H9 (cell line): ENCODE data around the gene MUSTN1. TPM values are rescaled to one million over a fixed set of nuclear protein-coding genes. Genes with fewer than 3 reads are reported as not detected.

Experiments
- DNase-seq: peaks from one replicate; pipeline ENCODE4 v3.0.0-alpha.2; 2017
- H2AFZ ChIP-seq: one replicate; pipeline ENCODE4 v1.6.1; 2013; ENCODE audit warnings: mild to moderate bottlenecking, low read length, control low read depth, moderate library complexity
- H2AK5ac ChIP-seq: 2 replicates; pipeline ENCODE4 v1.6.1; 2013; ENCODE audit warnings: low read length, control low read depth, mixed read lengths; ENCODE audit not compliant: insufficient read length
- H2BK120ac ChIP-seq: one replicate; pipeline ENCODE4 v1.6.1; 2013; ENCODE audit warnings: low read depth, mild to moderate bottlenecking, low read length, control low read depth, inconsistent platforms; ENCODE audit not compliant: poor library complexity, severe bottlenecking
- H2BK12ac ChIP-seq: 2 replicates; pipeline ENCODE4 v1.6.1; 2013; ENCODE audit warnings: low read length, control low read depth, mixed read lengths, low read depth; ENCODE audit not compliant: insufficient read length
- H2BK15ac ChIP-seq: 2 replicates; pipeline ENCODE4 v1.6.1; 2013; ENCODE audit warnings: low read depth, low read length, control low read depth
- H2BK20ac ChIP-seq: one replicate; pipeline ENCODE4 v1.6.1; 2013; ENCODE audit warnings: low read depth, mild to moderate bottlenecking, low read length, control low read depth, inconsistent platforms; ENCODE audit not compliant: poor library complexity, severe bottlenecking
- H2BK5ac ChIP-seq: 2 replicates; pipeline ENCODE4 v1.6.1; 2013; ENCODE audit warnings: low read length, control low read depth, mixed read lengths; ENCODE audit not compliant: insufficient read length
- H3K14ac ChIP-seq: 2 replicates; pipeline ENCODE4 v1.6.1; 2013; ENCODE audit warnings: low read length, control low read depth; ENCODE audit not compliant: insufficient read depth
- H3K18ac ChIP-seq: 2 replicates; pipeline ENCODE4 v1.6.1; 2013; ENCODE audit warnings: low read depth, mild to moderate bottlenecking, mixed read lengths, low read length, control low read depth; ENCODE audit not compliant: insufficient read length
- H3K23ac ChIP-seq: 2 replicates; pipeline ENCODE4 v1.6.1; 2013; ENCODE audit warnings: low read length, control low read depth, mixed read lengths, low read depth; ENCODE audit not compliant: insufficient read length
- H3K23me2 ChIP-seq: 2 replicates; pipeline ENCODE4 v1.6.1; 2013; ENCODE audit warnings: low read depth, mild to moderate bottlenecking, mixed read lengths, low read length, control low read depth; ENCODE audit not compliant: insufficient read length, poor library complexity, severe bottlenecking
- H3K27ac ChIP-seq: 2 replicates; pipeline ENCODE4 v1.5.1; 2013; ENCODE audit warnings: low read length, control low read depth, mixed read lengths, low read depth; ENCODE audit not compliant: insufficient read length
- H3K27me3 ChIP-seq: 2 replicates; pipeline ENCODE4 v1.6.1; 2013; ENCODE audit warnings: low read length, control low read depth, inconsistent platforms; ENCODE audit not compliant: insufficient read depth
- H3K4ac ChIP-seq: 2 replicates; pipeline ENCODE4 v1.6.1; 2013; ENCODE audit warnings: low read depth, mild to moderate bottlenecking, control low read depth, inconsistent platforms, low read length, moderate library complexity
- H3K4me1 ChIP-seq: 2 replicates; pipeline ENCODE4 v1.6.1; 2013; ENCODE audit warnings: low read length, control low read depth, inconsistent platforms; ENCODE audit not compliant: insufficient read depth
- H3K4me2 ChIP-seq: 2 replicates; pipeline ENCODE4 v1.6.1; 2013; ENCODE audit warnings: low read length, control low read depth, mixed read lengths; ENCODE audit not compliant: insufficient read length, insufficient read depth
- H3K56ac ChIP-seq: 2 replicates; pipeline ENCODE4 v1.6.1; 2013; ENCODE audit warnings: low read depth, mild to moderate bottlenecking, mixed read lengths, low read length, control low read depth; ENCODE audit not compliant: insufficient read length
- H3K79me1 ChIP-seq: 2 replicates; pipeline ENCODE4 v1.6.1; 2013; ENCODE audit warnings: low read depth, mild to moderate bottlenecking, moderate library complexity, low read length, control low read depth, inconsistent platforms; ENCODE audit not compliant: insufficient read depth, poor library complexity, severe bottlenecking
- H3K79me2 ChIP-seq: 2 replicates; pipeline ENCODE4 v1.6.1; 2013; ENCODE audit warnings: low read length, control low read depth, inconsistent platforms; ENCODE audit not compliant: insufficient read depth
- H3K9ac ChIP-seq: 2 replicates; pipeline ENCODE4 v1.6.1; 2013; ENCODE audit warnings: low read length, control low read depth, mixed read lengths; ENCODE audit not compliant: insufficient read length; ENCODE audit errors: extremely low read depth
- H3K9me3 ChIP-seq: one replicate; pipeline ENCODE4 v1.6.1; 2013; ENCODE audit warnings: low read depth, low read length, inconsistent platforms; ENCODE audit not compliant: control insufficient read depth
- H3T11ph ChIP-seq: one replicate; pipeline ENCODE4 v1.6.1; 2013; ENCODE audit warnings: mild to moderate bottlenecking, low read length, control low read depth, inconsistent platforms
- H4K20me1 ChIP-seq: one replicate; pipeline ENCODE4 v1.6.1; 2013; ENCODE audit not compliant: control insufficient read depth, insufficient read length, insufficient read depth
- H4K5ac ChIP-seq: 2 replicates; pipeline ENCODE4 v1.6.1; 2013; ENCODE audit warnings: low read depth, mild to moderate bottlenecking, mixed read lengths, low read length, control low read depth; ENCODE audit not compliant: insufficient read length
- H4K8ac ChIP-seq: replicated peaks from 2 replicates; pipeline ENCODE4 v1.6.1; 2013; ENCODE audit warnings: low read length, control low read depth, mixed read lengths, low read depth; ENCODE audit not compliant: insufficient read length
- H4K91ac ChIP-seq: 2 replicates; pipeline ENCODE4 v1.6.1; 2013; ENCODE audit warnings: low read depth, mild to moderate bottlenecking, moderate library complexity, mixed read lengths, low read length, control low read depth; ENCODE audit not compliant: insufficient read length
- H3K27ac Mint-ChIP-seq, 3 experiments: 2 replicates in 2 of 3; 3 replicates in 1 of 3; pipeline ENCODE4 v1.8.0; 2020 to 2021; ENCODE audit warnings: mixed read lengths in 3 of 3, mild to moderate bottlenecking in 1 of 3, moderate library complexity in 1 of 3
- H3K27me3 Mint-ChIP-seq: 2 replicates; pipeline ENCODE4 v1.8.0; 2021; ENCODE audit warnings: low read depth, mild to moderate bottlenecking, moderate library complexity, mixed read lengths
- H3K36me3 Mint-ChIP-seq, 3 experiments: 2 replicates in 2 of 3; 3 replicates in 1 of 3; pipeline ENCODE4 v1.8.0; 2020 to 2021; ENCODE audit warnings: low read depth in 3 of 3, mixed read lengths in 3 of 3; ENCODE audit not compliant: insufficient read depth in 1 of 3
- H3K4me1 Mint-ChIP-seq, 2 experiments: 2 replicates each; pipeline ENCODE4 v1.8.0; 2020; ENCODE audit warnings: mixed read lengths in 2 of 2
- H3K4me3 Mint-ChIP-seq, 2 experiments: 2 replicates in 1 of 2; 3 replicates in 1 of 2; pipeline ENCODE4 v1.8.0; 2020 to 2021; ENCODE audit warnings: mild to moderate bottlenecking in 2 of 2, mixed read lengths in 2 of 2, moderate library complexity in 1 of 2
- H3K9me3 Mint-ChIP-seq, 2 experiments: 2 replicates in 1 of 2; 3 replicates in 1 of 2; pipeline ENCODE4 v1.8.0; 2020; ENCODE audit warnings: mild to moderate bottlenecking in 2 of 2, mixed read lengths in 2 of 2, moderate library complexity in 1 of 2
- CTCF ChIP-seq: fragments of 200-600 bp; sonication (generic); conservative IDR thresholded peaks from 3 replicates; pipeline ENCODE4 v1.8.0; 2021; ENCODE audit warnings: antibody characterized with exemption, mild to moderate bottlenecking
- WGBS: extraction: QIAGEN DNeasy Blood & Tissue Kit; methylation state at CpG from one replicate; pipeline ENCODE4 v1.1.7; 2013; ENCODE audit warnings: missing lambda C conversion rate, low lambda C conversion rate, mixed read lengths; ENCODE audit not compliant: insufficient read length; ENCODE audit errors: extremely low coverage; 5-methylcytosine and 5-hydroxymethylcytosine counted together
- total RNA-seq: library from RNA; stranded (reverse); gene quantifications from 2 replicates; pipeline ENCODE4 v1.2.1, GENCODE V29; 2021

Gene MUSTN1
- total RNA-seq, 1 experiment from 2014 or later: 0.72 TPM

GRCh38 chr3:52784021-52784621 is 50.7 kb downstream of the MUSTN1 start:
- Histone ChIP-seq H3K9ac (no peak overlapping the region), H3K79me2 (no peaks in the 10 kb centered on the region), H3K18ac (no peak overlapping the region), H3K9me3 (no peaks in the 10 kb centered on the region), H2AK5ac (no peak overlapping the region), H2BK20ac (no peak overlapping the region), H3K23me2 (no peaks in the 10 kb centered on the region), H2AFZ (no peak overlapping the region), H2BK15ac (no peak overlapping the region), H2BK5ac (no peak overlapping the region), H3K4me1 (peaks cover 3% of the 10 kb centered on the region), H3K27ac (no peak overlapping the region), H4K8ac (no peak overlapping the region), H3T11ph (no peak overlapping the region), H4K20me1 (no peaks in the 10 kb centered on the region), H3K23ac (no peak overlapping the region), H3K56ac (no peak overlapping the region), H3K4ac (no peak overlapping the region), H4K91ac (no peak overlapping the region), H2BK12ac (no peak overlapping the region), H3K79me1 (no peaks in the 10 kb centered on the region), H3K4me2 (no peak overlapping the region), H3K14ac (no peak overlapping the region; the same call in 1 of the 2 replicates), H3K27me3 (no peaks in the 10 kb centered on the region), H4K5ac (no peak overlapping the region), H2BK120ac (no peak overlapping the region)
- H3K4me1 Mint-ChIP-seq: peaks cover 12 to 13% of the 10 kb centered on the region in 2 experiments
- H3K4me3 Mint-ChIP-seq: no peak overlapping the region
- no peak for TF ChIP-seq CTCF
- no CpG with 5 or more reads among the region's 18 CpGs for WGBS
- no peak for DNase-seq
- no peak overlapping the region for H3K27ac Mint-ChIP-seq
- no peaks in the 10 kb centered on the region; a peak in 1 of 7 replicates for H3K36me3 Mint-ChIP-seq
- no peaks in the 10 kb centered on the region for H3K9me3 Mint-ChIP-seq
- peaks cover 4% of the 10 kb centered on the region for H3K27me3 Mint-ChIP-seq
